H1 (cell line): ENCODE measurements around the gene PDZD2. TPM values are rescaled to one million over a fixed set of nuclear protein-coding genes. Genes with fewer than 3 reads are reported as not detected.

ENCODE experiments used
- CTCF ChIA-PET: fragments of 300-600 bp; sonication (Branson Sonifier 250); formaldehyde crosslinking; loops from one replicate; lab custom pipeline; 2021; ENCODE audit not compliant: partially characterized antibody; lab: Charles Lee
- POLR2A ChIA-PET: fragments of 300-600 bp; sonication (Branson Sonifier 250); formaldehyde crosslinking; loops from one replicate; lab custom pipeline; 2021; ENCODE audit warnings: inconsistent platforms; ENCODE audit not compliant: partially characterized antibody; lab: Charles Lee
- DNase-seq, 2 experiments: peaks; one replicate each; pipeline versions ENCODE4 v3.0.0 to v3.0.0-alpha.2; 2010 to 2022; ENCODE audit warnings: low spot score in 2 of 2, low read depth in 1 of 2, mixed read lengths in 1 of 2
- FAIRE-seq: peaks from 2 replicates; lab custom pipeline; 2011; peaks lifted over from hg19 to GRCh38; lab: Jason Lieb, UNC
- H2AFZ ChIP-seq: 2 replicates; pipeline ENCODE4 v1.8.1; 2012; ENCODE audit warnings: low read length, inconsistent platforms
- H2AK5ac ChIP-seq: 2 replicates; pipeline ENCODE4 v1.6.1; 2013; ENCODE audit warnings: low read depth, low read length
- H2BK120ac ChIP-seq: replicated peaks from 2 replicates; pipeline ENCODE3; 2013; ENCODE audit warnings: low read depth, low read length, inconsistent platforms
- H2BK12ac ChIP-seq: 2 replicates; pipeline ENCODE4 v1.6.1; 2013; ENCODE audit warnings: low read depth, low read length
- H2BK15ac ChIP-seq: 2 replicates; pipeline ENCODE4 v1.6.1; 2013; ENCODE audit warnings: low read length
- H2BK20ac ChIP-seq: 2 replicates; pipeline ENCODE4 v1.6.1; 2013; ENCODE audit warnings: low read length
- H2BK5ac ChIP-seq: 2 replicates; pipeline ENCODE4 v1.6.1; 2013; ENCODE audit warnings: low read depth, low read length
- H3K14ac ChIP-seq: 2 replicates; pipeline ENCODE4 v1.6.1; 2013; ENCODE audit warnings: inconsistent platforms; ENCODE audit not compliant: insufficient read length
- H3K18ac ChIP-seq: 2 replicates; pipeline ENCODE4 v1.6.1; 2013; ENCODE audit warnings: low read length; ENCODE audit errors: extremely low read depth
- H3K23ac ChIP-seq: 2 replicates; pipeline ENCODE4 v1.6.1; 2013; ENCODE audit warnings: inconsistent platforms; ENCODE audit not compliant: insufficient read length
- H3K23me2 ChIP-seq: 2 replicates; pipeline ENCODE4 v1.6.1; 2013; ENCODE audit warnings: low read depth, low read length
- H3K27ac ChIP-seq: 2 replicates; pipeline ENCODE4 v1.6.1; 2011; ENCODE audit warnings: low read depth, low read length, inconsistent platforms
- H3K27me3 ChIP-seq, 4 experiments: replicated peaks in 1 of 4; 1 replicate in 1 of 4; 2 replicates in 3 of 4; pipeline versions ENCODE4 v1.6.1 to v1.8.1; 2011 to 2013; ENCODE audit warnings: low read length in 3 of 4, mild to moderate bottlenecking in 3 of 4, inconsistent platforms in 2 of 4, mixed read lengths in 2 of 4, moderate library complexity in 1 of 4; ENCODE audit not compliant: control insufficient read depth in 3 of 4, insufficient read depth in 3 of 4; ENCODE audit errors: extremely low read depth in 1 of 4
- H3K36me3 ChIP-seq, 4 experiments: 2 replicates each; pipeline versions ENCODE4 v1.6.1 to v1.8.1; 2011 to 2013; ENCODE audit warnings: mild to moderate bottlenecking in 4 of 4, low read length in 3 of 4, moderate library complexity in 2 of 4, control low read depth in 1 of 4, inconsistent platforms in 1 of 4; ENCODE audit not compliant: insufficient read depth in 4 of 4, control insufficient read depth in 2 of 4
- H3K4ac ChIP-seq: replicated peaks from 2 replicates; pipeline ENCODE3; 2013; ENCODE audit warnings: low read length, low read depth, mixed read lengths, inconsistent platforms; ENCODE audit not compliant: insufficient read length
- H3K4me1 ChIP-seq, 4 experiments: replicated peaks in 1 of 4; 1 replicate in 1 of 4; 2 replicates in 3 of 4; pipeline versions ENCODE4 v1.6.1 to v1.8.1; 2011 to 2013; ENCODE audit warnings: low read length in 3 of 4, inconsistent platforms in 2 of 4, mixed read lengths in 1 of 4; ENCODE audit not compliant: insufficient read depth in 4 of 4, control insufficient read depth in 3 of 4
- H3K4me2 ChIP-seq, 2 experiments: 2 replicates each; pipeline versions ENCODE4 v1.6.1 to v1.8.1; 2011 to 2013; ENCODE audit warnings: low read depth in 2 of 2, low read length in 2 of 2, control low read depth in 1 of 2, inconsistent platforms in 1 of 2, mild to moderate bottlenecking in 1 of 2; ENCODE audit not compliant: insufficient read depth in 1 of 2
- H3K4me3 ChIP-seq, 4 experiments: fragments of 200-600, 300-600 bp in 1 of 4; sonication (generic), shearing (Covaris generic), sonication (Bioruptor Twin) in 1 of 4; 2 replicates each; pipeline versions ENCODE4 v1.5.1 to v1.8.1; 2011 to 2016; ENCODE audit warnings: low read length in 4 of 4, low read depth in 3 of 4, control low read depth in 2 of 4, inconsistent platforms in 2 of 4, mild to moderate bottlenecking in 2 of 4, mixed read lengths in 1 of 4, moderate library complexity in 1 of 4; ENCODE audit not compliant: insufficient read depth in 2 of 4; ENCODE audit errors: extremely low read depth in 1 of 4
- H3K56ac ChIP-seq: replicated peaks from 2 replicates; pipeline ENCODE3; 2013; ENCODE audit warnings: low read depth, mild to moderate bottlenecking, mixed read lengths, low read length, inconsistent platforms; ENCODE audit not compliant: insufficient read length
- H3K79me1 ChIP-seq: 2 replicates; pipeline ENCODE4 v1.6.1; 2013; ENCODE audit warnings: low read depth, low read length, control low read depth
- H3K79me2 ChIP-seq, 2 experiments: 2 replicates each; pipeline versions ENCODE4 v1.6.1 to v1.8.1; 2012 to 2013; ENCODE audit warnings: low read length in 2 of 2, mild to moderate bottlenecking in 2 of 2, inconsistent platforms in 1 of 2; ENCODE audit not compliant: insufficient read depth in 2 of 2, control insufficient read depth in 1 of 2
- H3K9ac ChIP-seq, 4 experiments: replicated peaks in 1 of 4; 1 replicate in 1 of 4; 2 replicates in 3 of 4; pipeline versions ENCODE4 v1.6.1 to v1.8.1; 2011 to 2013; ENCODE audit warnings: low read depth in 3 of 4, low read length in 3 of 4, control low read depth in 2 of 4, mild to moderate bottlenecking in 2 of 4, moderate library complexity in 2 of 4, inconsistent platforms in 1 of 4; ENCODE audit errors: extremely low read depth in 1 of 4
- H3K9me3 ChIP-seq, 2 experiments: 2 replicates each; pipeline versions ENCODE4 v1.6.1 to v1.8.1; 2012 to 2013; ENCODE audit warnings: mild to moderate bottlenecking in 2 of 2, moderate library complexity in 2 of 2, control low read depth in 1 of 2, inconsistent platforms in 1 of 2, low read depth in 1 of 2, low read length in 1 of 2, mixed read lengths in 1 of 2; ENCODE audit not compliant: insufficient read depth in 2 of 2
- H4K20me1 ChIP-seq, 2 experiments: replicated peaks in 1 of 2; 2 replicates each; pipeline versions ENCODE3 to v1.8.1; 2011 to 2013; ENCODE audit warnings: inconsistent platforms in 2 of 2, low read length in 2 of 2, mild to moderate bottlenecking in 1 of 2; ENCODE audit not compliant: insufficient read depth in 2 of 2, control insufficient read depth in 1 of 2
- H4K5ac ChIP-seq: 2 replicates; pipeline ENCODE4 v1.6.1; 2013; ENCODE audit warnings: low read length, low read depth, mixed read lengths, inconsistent platforms; ENCODE audit not compliant: insufficient read length
- H4K8ac ChIP-seq: 2 replicates; pipeline ENCODE4 v1.8.0; 2013; ENCODE audit warnings: mild to moderate bottlenecking, moderate library complexity, low read length, inconsistent platforms; ENCODE audit not compliant: insufficient read depth; ENCODE audit errors: extremely low read depth
- H4K91ac ChIP-seq: replicated peaks from 2 replicates; pipeline ENCODE3; 2013; ENCODE audit warnings: low read length, mixed read lengths, inconsistent platforms; ENCODE audit not compliant: insufficient read length
- ASH2L ChIP-seq: fragments of 200-600, 300-600 bp; sonication (generic); IDR thresholded peaks from one replicate; pipeline ENCODE4 v1.7.1; 2017; ENCODE audit warnings: low read length
- BCL11A ChIP-seq, 2 experiments: IDR thresholded peaks; one replicate each; pipeline ENCODE4 v1.6.1; 2011; ENCODE audit warnings: low read depth in 2 of 2, low read length in 2 of 2, mild to moderate bottlenecking in 2 of 2
- CBX5 ChIP-seq: fragments of 300-800, 300-1000 bp; sonication (generic); IDR thresholded peaks from 2 replicates; pipeline ENCODE4 v1.7.1; 2016; ENCODE audit warnings: antibody characterized with exemption, low read length, low read depth
- EZH2 ChIP-seq: fragments of 200-600 bp; sonication (generic); IDR thresholded peaks from 2 replicates; pipeline ENCODE4 v1.7.1; 2012; ENCODE audit warnings: low read depth, mild to moderate bottlenecking, moderate library complexity, low read length, inconsistent platforms; ENCODE audit not compliant: severe bottlenecking
- RBBP5 ChIP-seq: IDR thresholded peaks from 2 replicates; pipeline ENCODE4 v1.7.1; 2012; ENCODE audit warnings: low read depth, mild to moderate bottlenecking, inconsistent platforms, low read length, moderate library complexity, borderline replicate concordance
- SIRT6 ChIP-seq: IDR thresholded peaks from one replicate; pipeline ENCODE4 v1.7.1; 2012; ENCODE audit warnings: low read length, inconsistent platforms
- SP2 ChIP-seq: IDR thresholded peaks from 2 replicates; pipeline ENCODE4 v1.6.1; 2012; ENCODE audit warnings: mild to moderate bottlenecking, low read length, inconsistent platforms
- TCF12 ChIP-seq: IDR thresholded peaks from 2 replicates; pipeline ENCODE4 v1.6.1; 2011; ENCODE audit warnings: low read depth, mild to moderate bottlenecking, low read length
- WGBS, 2 experiments: shearing (Covaris generic) in 1 of 2; methylation state at CpG; one replicate each; pipeline versions ENCODE4 v1.1.6 to v1.1.7; 2013 to 2015; ENCODE audit warnings: low lambda C conversion rate in 2 of 2, mixed read lengths in 2 of 2, inconsistent platforms in 1 of 2, low coverage in 1 of 2, missing lambda C conversion rate in 1 of 2; ENCODE audit not compliant: insufficient replicate concordance in 2 of 2, insufficient coverage in 1 of 2, insufficient read length in 1 of 2; ENCODE audit errors: extremely low coverage in 1 of 2, missing lambda C conversion rate in 1 of 2; 5-methylcytosine and 5-hydroxymethylcytosine counted together
- polyA plus RNA-seq, 7 experiments: library from polyadenylated mRNA; depleted of rRNA in 3 of 7; stranded (reverse) in 5 of 7; unstranded in 2 of 7; fragments of >200 nt in 5 of 7; fragments of 200-250 nt in 2 of 7; gene quantifications; 1 replicate in 5 of 7; 2 replicates in 1 of 7; 4 replicates in 1 of 7; pipeline versions ENCODE4 v1.2.1 to v1.2.3, GENCODE V29; 2011 to 2013; ENCODE audit warnings: missing spikeins in 2 of 7, mixed read lengths in 2 of 7
- total RNA-seq: library from RNA; stranded (reverse); fragmentation: NEBNext Ultra II Directional; extraction: Animal tissue kit (Norgen Biotek cat#: 25700); gene quantifications from 2 replicates; pipeline ENCODE4 v1.2.1, GENCODE V29; 2021

The PDZD2 gene
- total and polyA plus RNA-seq, 2 of the 8 experiments (the other 6 are each of a cell fraction or from before 2014, with no cell fraction given) = 1.2 to 6.8 TPM

DNA sequence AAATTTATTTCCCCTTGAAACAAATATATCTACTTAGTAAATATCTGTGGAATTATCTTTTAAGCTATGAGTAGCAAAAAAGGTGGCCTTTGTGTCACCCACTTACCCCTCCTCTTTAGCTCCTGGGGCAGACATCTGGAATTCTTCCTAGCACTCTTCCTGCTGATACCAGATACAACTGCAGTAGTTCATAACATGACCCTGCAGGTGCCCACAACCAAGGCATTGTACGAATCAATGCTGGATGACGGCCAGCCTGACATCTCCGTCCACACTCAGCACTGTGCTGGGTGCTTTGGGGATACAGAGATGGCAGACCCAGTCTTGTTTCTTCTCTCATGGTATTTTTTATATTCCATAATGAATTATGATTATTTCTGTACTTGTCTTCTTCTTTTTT is 382.8 kb downstream of the PDZD2 start:
- H2BK12ac ChIP-seq = no peak overlapping the region
- no peak overlapping the region for H3K27ac ChIP-seq
- no peak overlapping the region for H2BK120ac ChIP-seq
- FAIRE-seq (no peak), DNase-seq (no peak)
- H3K4ac ChIP-seq = no peak overlapping the region
- no peak overlapping the region for H2BK20ac ChIP-seq
- H3K56ac ChIP-seq = no peak overlapping the region
- H2BK15ac ChIP-seq = no peak overlapping the region
- no peak overlapping the region; the same call in 1 of the 2 replicates for H4K8ac ChIP-seq
- H3K18ac ChIP-seq = no peak overlapping the region
- ChIA-PET POLR2A (no interaction called here), CTCF (interaction anchor here (0.6 to 1.5 kb wide), 2 partner anchors 13 to 38 kb away, joined by 3 to 7 read pairs; no protein-coding TSS in a partner anchor)
- no peaks in the 10 kb centered on the region for H3K79me1 ChIP-seq
- H4K20me1 ChIP-seq = no peaks in the 10 kb centered on the region
- no peak overlapping the region for H3K4me3 ChIP-seq
- no peaks in the 10 kb centered on the region for H3K23me2 ChIP-seq
- no peak overlapping the region for H3K4me2 ChIP-seq
- H3K79me2 ChIP-seq = no peaks in the 10 kb centered on the region
- peaks cover 5 to 11% (median 8%) of the 10 kb centered on the region in 4 experiments for H3K4me1 ChIP-seq
- WGBS, 2 experiments = 90% methylated on average over 3 of the region's 3 CpGs; no CpG with 5 or more reads in 1 of the 2 experiments
- H3K9ac ChIP-seq = no peak overlapping the region
- no peak overlapping the region for H4K5ac ChIP-seq
- H2AFZ ChIP-seq = no peak overlapping the region
- no peak overlapping the region for H3K14ac ChIP-seq
- no peak overlapping the region for H3K23ac ChIP-seq
- no peak overlapping the region for H4K91ac ChIP-seq
- no peaks in the 10 kb centered on the region for H3K36me3 ChIP-seq
- no peaks in the 10 kb centered on the region for H3K27me3 ChIP-seq
- H2AK5ac ChIP-seq = no peak overlapping the region
- H3K9me3 ChIP-seq = no peaks in the 10 kb centered on the region
- H2BK5ac ChIP-seq = no peak overlapping the region
- TF ChIP-seq SIRT6 (no peak), CBX5 (no peak), SP2 (no peak), BCL11A (IDR thresholded peaks at IDR 0.05; ENCODE audit: low read depth in 2 of 2, low read length in 2 of 2) (no peak), ASH2L (no peak), EZH2 (no peak), RBBP5 (no peak), TCF12 (no peak)
